Uterus (tissue), 2 donors: ENCODE measurements around the gene SKIL.

ENCODE experiments used
- CTCF ChIP-seq, 4 experiments: fragments of 200-600 bp in 2 of 4; fragments of 450-650 bp in 2 of 4; sonication (generic) in 2 of 4; IDR thresholded peaks; one replicate each; pipeline ENCODE4 v1.5.1; 2016 to 2019; ENCODE audit warnings: antibody characterized with exemption in 4 of 4, mild to moderate bottlenecking in 2 of 4, moderate library complexity in 1 of 4
- POLR2A ChIP-seq, 2 donors: fragments of 450-650 bp; IDR thresholded peaks; one replicate each; pipeline ENCODE4 v1.6.1; 2016; ENCODE audit warnings: antibody characterized with exemption in 2 of 2, mild to moderate bottlenecking in 1 of 2, moderate library complexity in 1 of 2

GRCh38 chr3:170359178-170359704, 1.7 kb downstream of the SKIL start:
- TF ChIP-seq POLR2A (IDR thresholded peaks at IDR 0.05): no peak
- no peak for TF ChIP-seq CTCF (IDR thresholded peaks at IDR 0.05)
